Activated naive CD4-positive, alpha-beta T cell treated with anti-CD3 and anti-CD28 coated beads for 36 hours (primary cell): ENCODE results near the gene PAX7. TPM values are rescaled to one million over a fixed set of nuclear protein-coding genes. Genes with fewer than 3 reads are reported as not detected.

Experiments
- CTCF ChIA-PET: fragments of 350-600 bp; sonication (Branson Sonifier 250); formaldehyde crosslinking; loops from one replicate; lab custom pipeline; 2021; ENCODE audit warnings: antibody characterized with exemption; lab: Charles Lee
- DNase-seq: peaks from one replicate; pipeline ENCODE4 v3.0.0-alpha.2; 2020
- H3K27ac Mint-ChIP-seq: one replicate; pipeline ENCODE4 v1.8.0; 2021; ENCODE audit warnings: mild to moderate bottlenecking, mixed read lengths
- H3K27me3 Mint-ChIP-seq: one replicate; pipeline ENCODE4 v1.8.0; 2021; ENCODE audit warnings: low read depth, mixed read lengths
- H3K36me3 Mint-ChIP-seq: one replicate; pipeline ENCODE4 v1.8.0; 2021; ENCODE audit warnings: low read depth, mixed read lengths
- H3K4me1 Mint-ChIP-seq: one replicate; pipeline ENCODE4 v1.8.0; 2021; ENCODE audit warnings: low read depth, mixed read lengths
- H3K4me3 Mint-ChIP-seq: one replicate; pipeline ENCODE4 v1.8.0; 2021; ENCODE audit warnings: mild to moderate bottlenecking, moderate library complexity, mixed read lengths
- H3K9me3 Mint-ChIP-seq: one replicate; pipeline ENCODE4 v1.8.0; 2021; ENCODE audit warnings: mixed read lengths
- intact Hi-C: fragments of 100-400 bp; cut with micrococcal nuclease; formaldehyde crosslinking; loops from one replicate; pipeline ENCODE4 v1.15.1; 2023
- total RNA-seq, 2 experiments: library from RNA; stranded (reverse); gene quantifications; one replicate each; pipeline ENCODE4 v1.2.3, GENCODE V29; 2021

The PAX7 gene
- total RNA-seq, 2 experiments from 2014 or later, result not detected

DNA sequence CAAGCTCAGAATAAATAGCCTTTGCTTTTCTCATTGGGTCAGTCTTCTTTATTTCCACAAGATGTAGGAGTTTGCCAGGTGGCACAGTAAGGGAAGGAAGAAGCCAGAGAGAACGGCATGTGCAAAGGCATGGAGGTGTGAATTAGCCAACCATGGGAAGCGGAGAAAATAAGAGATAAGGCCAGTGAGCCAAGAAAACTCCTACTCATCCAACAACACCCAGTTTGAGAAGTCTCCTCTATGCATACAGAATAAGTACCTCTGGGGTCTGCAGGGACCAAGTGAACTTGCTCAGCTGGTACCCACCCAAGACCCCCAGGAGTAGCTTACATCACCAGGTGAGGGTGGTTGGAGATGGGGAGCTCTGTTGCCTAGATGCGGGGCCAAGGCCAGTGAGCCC is 162.1 kb downstream of the PAX7 start:
- no peaks in the 10 kb centered on the region for H3K4me1 Mint-ChIP-seq
- peaks cover 4% of the 10 kb centered on the region for H3K9me3 Mint-ChIP-seq
- CTCF ChIA-PET, result no interaction called here
- no peak overlapping the region for H3K4me3 Mint-ChIP-seq
- peaks cover 35% of the 10 kb centered on the region for H3K27me3 Mint-ChIP-seq
- DNase-seq, result no peak
- no peak overlapping the region for H3K27ac Mint-ChIP-seq
- intact Hi-C loops, result no loop called here
- H3K36me3 Mint-ChIP-seq, result no peaks in the 10 kb centered on the region

DNA sequence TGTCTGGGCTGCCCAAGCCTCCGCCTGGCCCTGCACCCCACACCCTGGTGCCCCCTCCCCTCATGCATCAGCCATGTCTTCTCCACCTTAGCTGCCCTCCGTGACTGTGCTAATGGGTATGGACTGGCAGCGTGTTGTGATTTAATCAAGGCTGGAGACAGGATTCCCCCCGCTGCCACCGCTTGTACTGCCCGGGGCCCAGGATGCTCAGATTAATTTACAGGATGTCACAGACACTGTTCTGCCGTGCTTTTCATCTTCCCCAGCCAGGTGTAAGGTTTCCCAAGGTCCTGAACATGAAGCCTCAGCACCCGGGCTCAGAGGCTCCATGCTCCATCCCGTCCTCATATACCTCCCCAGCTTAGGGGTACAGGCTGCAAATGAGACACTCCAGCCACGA is 162.5 kb downstream of the PAX7 start:
- no peaks in the 10 kb centered on the region for H3K36me3 Mint-ChIP-seq
- CTCF ChIA-PET, result no interaction called here
- H3K4me3 Mint-ChIP-seq, result no peak overlapping the region
- no peak overlapping the region for H3K27ac Mint-ChIP-seq
- H3K9me3 Mint-ChIP-seq, result peaks cover 4% of the 10 kb centered on the region
- no peak for DNase-seq
- intact Hi-C loops, result no loop called here
- no peaks in the 10 kb centered on the region for H3K4me1 Mint-ChIP-seq
- peaks cover 35% of the 10 kb centered on the region for H3K27me3 Mint-ChIP-seq

DNA sequence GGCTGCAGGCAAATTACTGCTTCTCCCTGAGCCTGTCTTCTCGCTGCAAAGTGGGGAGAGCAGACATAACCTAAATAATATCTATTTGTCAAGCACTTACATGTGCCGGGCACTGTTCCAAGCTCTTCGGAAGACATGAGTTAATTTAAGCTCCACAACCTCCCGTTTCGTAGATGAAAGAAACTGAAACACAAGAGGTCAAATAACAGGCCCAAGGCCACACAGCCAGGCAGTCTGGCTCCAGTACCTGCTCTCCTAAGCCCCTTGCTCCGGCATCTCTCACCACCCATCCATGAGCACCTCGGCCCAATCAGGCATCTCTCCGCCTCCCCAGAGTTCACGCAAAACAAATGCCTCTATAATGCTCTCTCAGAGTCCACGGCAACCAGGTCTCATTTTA is 163.4 kb downstream of the PAX7 start:
- no peak for DNase-seq
- Mint-ChIP-seq H3K36me3 (no peaks in the 10 kb centered on the region), H3K27me3 (peaks cover 32% of the 10 kb centered on the region), H3K27ac (no peak overlapping the region), H3K4me3 (no peak overlapping the region), H3K4me1 (no peaks in the 10 kb centered on the region), H3K9me3 (peaks cover 4% of the 10 kb centered on the region)
- CTCF ChIA-PET, result no interaction called here
- intact Hi-C loops, result no loop called here

DNA sequence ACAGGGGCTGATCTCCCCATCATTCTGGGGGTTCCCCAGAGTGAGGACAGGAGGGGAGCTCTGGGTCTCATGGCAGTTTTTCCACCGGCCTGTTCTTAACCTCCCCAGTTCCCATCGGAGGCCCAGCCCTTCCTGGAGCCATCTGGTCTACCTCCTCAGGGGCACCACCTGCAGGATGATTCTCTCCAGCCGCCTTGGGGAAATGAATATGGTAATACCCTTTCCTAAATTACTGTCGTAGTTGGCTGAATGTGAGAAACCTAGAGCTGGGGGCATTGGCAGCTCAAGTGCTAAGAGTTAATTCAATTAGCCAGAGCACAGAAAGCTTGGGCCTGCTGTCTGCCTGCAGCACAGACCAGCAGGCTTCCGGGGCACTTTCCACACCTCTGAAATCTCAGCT is 163.9 kb downstream of the PAX7 start:
- DNase-seq, result no peak
- peaks cover 4% of the 10 kb centered on the region for H3K9me3 Mint-ChIP-seq
- no peaks in the 10 kb centered on the region for H3K36me3 Mint-ChIP-seq
- CTCF ChIA-PET, result interaction anchor here (1.1 kb wide), 1 partner anchor 30 kb away, joined by 3 read pairs; no protein-coding TSS in a partner anchor
- H3K4me3 Mint-ChIP-seq, result no peak overlapping the region
- no peaks in the 10 kb centered on the region for H3K4me1 Mint-ChIP-seq
- no peak overlapping the region for H3K27ac Mint-ChIP-seq
- intact Hi-C loops, result no loop called here
- H3K27me3 Mint-ChIP-seq, result peaks cover 32% of the 10 kb centered on the region

DNA sequence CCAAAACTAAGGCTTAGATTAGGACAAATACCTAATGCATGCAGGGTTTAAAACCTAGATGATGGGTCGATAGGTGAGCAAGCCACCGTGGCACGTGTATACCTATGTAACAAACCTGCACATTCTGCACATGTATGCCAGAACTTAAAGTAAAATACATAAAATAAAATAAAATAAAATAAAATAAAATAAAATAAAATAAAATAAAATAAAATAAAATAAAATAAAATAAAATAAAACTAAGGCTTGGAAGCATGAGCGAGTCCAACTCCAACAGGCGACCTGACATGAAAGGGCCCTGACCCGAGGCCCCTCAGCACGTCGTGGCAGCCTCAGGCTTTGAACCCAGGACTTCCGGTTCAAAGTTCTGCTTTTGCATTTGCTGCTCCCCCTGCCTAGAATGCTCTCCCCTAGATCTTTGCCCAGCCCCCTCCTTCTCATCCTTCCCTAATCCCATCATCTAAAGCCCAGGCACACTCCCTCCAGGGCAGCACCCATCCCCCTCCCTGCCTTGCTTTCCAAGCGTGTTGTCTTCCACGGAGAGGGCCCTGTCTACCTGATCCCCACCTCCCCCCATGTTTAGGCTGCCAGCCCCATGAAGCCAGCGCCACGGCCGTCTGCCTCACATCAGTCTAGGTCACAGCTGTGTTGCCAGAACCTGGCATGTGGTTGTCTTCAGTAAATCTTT is 164.5 kb downstream of the PAX7 start:
- Mint-ChIP-seq H3K4me3 (no peak overlapping the region), H3K4me1 (no peaks in the 10 kb centered on the region), H3K27ac (no peak overlapping the region), H3K36me3 (no peaks in the 10 kb centered on the region), H3K9me3 (peaks cover 4% of the 10 kb centered on the region), H3K27me3 (peaks cover 31% of the 10 kb centered on the region)
- DNase-seq, result no peak
- CTCF ChIA-PET, result interaction anchor here (1.1 kb wide), 1 partner anchor 31 kb away, joined by 3 read pairs; no protein-coding TSS in a partner anchor
- intact Hi-C loops, result no loop called here

DNA sequence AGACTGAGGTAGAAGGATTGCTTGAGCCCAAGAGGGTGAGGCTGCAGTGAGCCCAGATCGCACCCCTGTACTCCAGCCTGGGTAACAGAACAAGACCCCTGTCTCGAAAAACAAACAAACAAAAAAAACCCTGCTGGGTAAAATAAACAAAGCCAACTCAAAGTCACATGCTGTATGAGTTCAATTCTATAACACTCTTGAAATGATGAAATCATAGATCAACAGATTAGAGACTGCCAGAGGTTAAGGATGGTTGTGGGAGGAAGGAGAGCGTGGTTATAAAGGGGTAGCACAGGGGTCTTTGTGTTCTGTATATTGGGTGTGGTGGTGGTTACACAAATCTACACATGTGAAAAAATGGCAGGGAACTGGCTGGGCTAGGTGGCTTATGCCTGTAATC is 166.3 kb downstream of the PAX7 start:
- DNase-seq, result no peak
- H3K4me1 Mint-ChIP-seq, result no peaks in the 10 kb centered on the region
- H3K27me3 Mint-ChIP-seq, result peaks cover 25% of the 10 kb centered on the region
- no peaks in the 10 kb centered on the region for H3K36me3 Mint-ChIP-seq
- peaks cover 4% of the 10 kb centered on the region for H3K9me3 Mint-ChIP-seq
- H3K27ac Mint-ChIP-seq, result no peak overlapping the region
- intact Hi-C loops, result no loop called here
- H3K4me3 Mint-ChIP-seq, result no peak overlapping the region
- CTCF ChIA-PET, result no interaction called here

Other genes with a start within 250 kb of the PAX7 start
- not detected for gene KLHDC7A, start 149.9 kb upstream of the PAX7 start, total RNA-seq
- gene TAS1R2, start 228.8 kb downstream of the PAX7 start, total RNA-seq, result not detected